NCI-H526 treated with DMSO at 0.1 percent for 48 hours (cell line): ENCODE measurements around the gene LMAN2L.

ENCODE experiments used
- DNase-seq: peaks from one replicate; lab custom pipeline; 2025; lab: John Stamatoyannopoulos, UW

Gene LMAN2L

GRCh38 chr2:96760036-96760985 is 20.4 kb upstream of the LMAN2L start, which contains the start of gene CNNM4:
TSS of gene CNNM4 (plus strand) at chr2:96760902. CDS start at chr2:96761000, 98 bp downstream.
- DNase-seq = peak; percentile 90

GRCh38 chr2:96759548-96759947 is 19.7 kb upstream of the LMAN2L start:
- no peak for DNase-seq

- no peak for DNase-seq
Measured at GRCh38 chr2:96758987-96759386, 19.1 kb upstream of the LMAN2L start.

GRCh38 chr2:96757477-96757860 is 17.6 kb upstream of the LMAN2L start:
- DNase-seq = no peak

GRCh38 chr2:96756788-96757476 is 17.1 kb upstream of the LMAN2L start:
- DNase-seq = no peak

- DNase-seq = no peak
Measured at GRCh38 chr2:96754317-96754716, 14.5 kb upstream of the LMAN2L start.

- DNase-seq = no peak
Measured at GRCh38 chr2:96753661-96754282, 13.9 kb upstream of the LMAN2L start.

GRCh38 chr2:96751800-96752199 is 11.9 kb upstream of the LMAN2L start:
- no peak for DNase-seq

- no peak for DNase-seq
Measured at GRCh38 chr2:96747061-96747617, 7.3 kb upstream of the LMAN2L start.

- DNase-seq = no peak
Measured at GRCh38 chr2:96739076-96739632, 710 bp downstream of the LMAN2L start.

- no peak for DNase-seq
Measured at GRCh38 chr2:96737831-96738230, 2.0 kb downstream of the LMAN2L start.

GRCh38 chr2:96737251-96737650 is 2.6 kb downstream of the LMAN2L start:
- no peak for DNase-seq

- no peak for DNase-seq
Measured at GRCh38 chr2:96734880-96735583, 4.8 kb downstream of the LMAN2L start.

GRCh38 chr2:96733931-96734330 is 5.9 kb downstream of the LMAN2L start:
- DNase-seq = no peak

- no peak for DNase-seq
Measured at GRCh38 chr2:96730212-96730611, 9.7 kb downstream of the LMAN2L start.

GRCh38 chr2:96729748-96730147 is 10.1 kb downstream of the LMAN2L start:
- no peak for DNase-seq

GRCh38 chr2:96727431-96727830 is 12.4 kb downstream of the LMAN2L start:
- DNase-seq = no peak

GRCh38 chr2:96726131-96726530 is 13.7 kb downstream of the LMAN2L start:
- no peak for DNase-seq

- no peak for DNase-seq
Measured at GRCh38 chr2:96716388-96716787, 23.5 kb downstream of the LMAN2L start.

GRCh38 chr2:96715658-96716057 is 24.2 kb downstream of the LMAN2L start:
- DNase-seq = no peak

- DNase-seq = no peak
Measured at GRCh38 chr2:96710985-96711384, 28.9 kb downstream of the LMAN2L start.
